Glutamatergic neuron (in vitro differentiated cells): Measurements from ENCODE around the gene ANKLE2. TPM values are rescaled to one million over a fixed set of nuclear protein-coding genes. Genes with fewer than 3 reads are reported as not detected.

Experiments
- DNase-seq: peaks from one replicate; pipeline ENCODE4 v3.0.0; 2022
- H3K27ac Mint-ChIP-seq: one replicate; pipeline ENCODE4 v1.8.0; 2020; ENCODE audit warnings: mild to moderate bottlenecking, mixed read lengths, inconsistent platforms; ENCODE audit not compliant: unreplicated experiment
- H3K27me3 Mint-ChIP-seq: one replicate; pipeline ENCODE4 v1.8.0; 2020; ENCODE audit warnings: mild to moderate bottlenecking, moderate library complexity, mixed read lengths, inconsistent platforms; ENCODE audit not compliant: unreplicated experiment
- H3K36me3 Mint-ChIP-seq: one replicate; pipeline ENCODE4 v1.8.0; 2020; ENCODE audit warnings: mild to moderate bottlenecking, mixed read lengths, inconsistent platforms; ENCODE audit not compliant: unreplicated experiment
- H3K4me1 Mint-ChIP-seq: one replicate; pipeline ENCODE4 v1.8.0; 2020; ENCODE audit warnings: mild to moderate bottlenecking, low read depth, mixed read lengths, inconsistent platforms; ENCODE audit not compliant: unreplicated experiment
- H3K4me3 Mint-ChIP-seq: one replicate; pipeline ENCODE4 v1.8.0; 2020; ENCODE audit warnings: mild to moderate bottlenecking, mixed read lengths, inconsistent platforms; ENCODE audit not compliant: unreplicated experiment
- H3K9me3 Mint-ChIP-seq: one replicate; pipeline ENCODE4 v1.8.0; 2020; ENCODE audit warnings: mild to moderate bottlenecking, moderate library complexity, mixed read lengths, inconsistent platforms; ENCODE audit not compliant: unreplicated experiment
- total RNA-seq: library from RNA; stranded (reverse); fragmentation: NEBNext Ultra II Directional; extraction: Animal tissue kit (Norgen Biotek cat#: 25700); gene quantifications from one replicate; pipeline ENCODE4 v1.2.1, GENCODE V29; 2021; ENCODE audit not compliant: unreplicated experiment
- TF ChIP-seq, protein P1 (sequence below): fragments of 200-600 bp; sonication (generic); IDR thresholded peaks from one replicate; pipeline ENCODE4 v1.5.0; 2021; ENCODE audit not compliant: partially characterized antibody, unreplicated experiment

ANKLE2 gene
- total RNA-seq, 1 donor from 2014 or later = 105 TPM

DNA sequence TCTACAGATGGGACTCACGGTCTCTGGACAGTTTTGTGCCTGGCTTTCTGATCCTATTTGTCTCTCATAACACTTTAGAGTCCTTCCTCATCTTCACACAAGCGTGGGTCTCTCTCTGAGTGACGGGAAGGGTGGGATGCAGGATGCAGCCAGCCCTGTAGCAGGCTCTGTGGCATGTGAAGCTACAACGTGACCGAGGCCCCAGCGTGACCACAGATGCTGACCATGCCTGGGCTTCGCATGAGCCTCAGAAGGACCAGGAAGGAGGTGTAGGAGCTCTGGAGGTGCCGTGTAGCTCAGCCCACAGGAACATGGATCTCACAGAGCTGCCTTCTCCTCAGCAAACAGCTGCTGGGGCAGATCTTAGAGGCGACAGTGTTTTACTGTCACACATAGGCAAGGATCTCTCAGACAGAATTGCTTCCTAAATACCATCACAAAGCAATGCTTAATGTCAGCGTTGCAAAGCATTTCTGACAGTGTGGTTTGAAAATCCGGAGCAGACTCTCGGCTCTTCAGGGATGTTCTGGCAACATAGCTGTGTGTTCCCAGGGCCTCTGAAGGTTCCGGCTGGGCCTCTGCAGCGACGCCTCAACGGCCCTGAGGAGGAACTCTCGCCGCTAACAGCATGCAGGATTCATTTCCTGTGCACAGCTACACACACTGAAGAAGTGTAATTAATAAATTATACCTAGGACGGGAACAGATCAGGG lies 21.9 kb downstream of the ANKLE2 start:
- TF ChIP-seq, protein P1, sequence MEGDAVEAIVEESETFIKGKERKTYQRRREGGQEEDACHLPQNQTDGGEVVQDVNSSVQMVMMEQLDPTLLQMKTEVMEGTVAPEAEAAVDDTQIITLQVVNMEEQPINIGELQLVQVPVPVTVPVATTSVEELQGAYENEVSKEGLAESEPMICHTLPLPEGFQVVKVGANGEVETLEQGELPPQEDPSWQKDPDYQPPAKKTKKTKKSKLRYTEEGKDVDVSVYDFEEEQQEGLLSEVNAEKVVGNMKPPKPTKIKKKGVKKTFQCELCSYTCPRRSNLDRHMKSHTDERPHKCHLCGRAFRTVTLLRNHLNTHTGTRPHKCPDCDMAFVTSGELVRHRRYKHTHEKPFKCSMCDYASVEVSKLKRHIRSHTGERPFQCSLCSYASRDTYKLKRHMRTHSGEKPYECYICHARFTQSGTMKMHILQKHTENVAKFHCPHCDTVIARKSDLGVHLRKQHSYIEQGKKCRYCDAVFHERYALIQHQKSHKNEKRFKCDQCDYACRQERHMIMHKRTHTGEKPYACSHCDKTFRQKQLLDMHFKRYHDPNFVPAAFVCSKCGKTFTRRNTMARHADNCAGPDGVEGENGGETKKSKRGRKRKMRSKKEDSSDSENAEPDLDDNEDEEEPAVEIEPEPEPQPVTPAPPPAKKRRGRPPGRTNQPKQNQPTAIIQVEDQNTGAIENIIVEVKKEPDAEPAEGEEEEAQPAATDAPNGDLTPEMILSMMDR = no peak
- no peak for DNase-seq
- H3K4me3 Mint-ChIP-seq = no peak overlapping the region
- H3K4me1 Mint-ChIP-seq = no peaks in the 10 kb centered on the region
- H3K27ac Mint-ChIP-seq = no peak overlapping the region
- H3K9me3 Mint-ChIP-seq = no peaks in the 10 kb centered on the region
- peaks cover 5% of the 10 kb centered on the region for H3K36me3 Mint-ChIP-seq
- peaks cover 6% of the 10 kb centered on the region for H3K27me3 Mint-ChIP-seq

DNA sequence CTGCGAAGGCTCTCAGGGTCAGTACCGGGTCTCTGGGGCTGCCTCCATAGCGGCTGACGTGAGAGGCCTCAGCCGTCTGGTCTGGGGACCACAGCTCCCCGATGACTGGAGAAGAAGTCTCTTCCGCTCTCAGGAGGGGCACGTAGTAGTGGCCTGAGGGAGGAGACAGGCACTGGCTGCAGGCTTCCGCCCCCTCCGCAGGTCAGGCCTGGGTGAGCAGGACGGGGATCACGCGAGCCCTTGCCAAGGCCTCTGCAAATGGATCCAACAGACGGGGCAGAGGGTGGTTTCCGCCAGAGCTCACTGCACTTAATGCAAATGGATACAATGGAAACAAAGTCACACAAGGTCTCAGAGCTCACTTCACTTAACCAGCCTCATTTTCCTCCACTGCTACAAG lies 24.7 kb downstream of the ANKLE2 start:
- H3K36me3 Mint-ChIP-seq = peaks cover 17% of the 10 kb centered on the region
- H3K4me1 Mint-ChIP-seq = no peaks in the 10 kb centered on the region
- TF ChIP-seq, protein P1 = no peak
- peaks cover 5% of the 10 kb centered on the region for H3K9me3 Mint-ChIP-seq
- peaks cover 5% of the 10 kb centered on the region for H3K27me3 Mint-ChIP-seq
- H3K27ac Mint-ChIP-seq = no peak overlapping the region
- no peak for DNase-seq
- no peak overlapping the region for H3K4me3 Mint-ChIP-seq

DNA sequence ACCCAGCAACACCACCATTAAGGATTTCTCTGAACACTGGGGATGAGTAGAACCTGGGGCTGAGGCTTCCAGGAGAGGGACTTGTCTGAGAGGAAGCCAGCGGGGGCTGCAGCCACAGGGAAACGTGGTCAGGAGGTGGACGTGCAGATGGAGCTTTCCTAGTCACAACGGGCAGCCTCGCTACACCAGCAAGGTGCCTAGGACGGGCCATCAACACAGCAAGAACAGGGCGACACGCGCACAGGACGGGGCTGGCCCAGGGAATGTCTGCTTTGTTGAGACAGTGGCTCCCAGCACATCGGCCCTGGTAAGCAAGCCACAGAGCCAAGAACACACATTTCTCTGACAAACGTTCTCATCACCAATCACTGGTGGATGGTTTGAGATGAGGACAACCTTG lies 25.3 kb downstream of the ANKLE2 start:
- Mint-ChIP-seq H3K36me3 (peaks cover 22% of the 10 kb centered on the region), H3K4me3 (no peak overlapping the region), H3K27ac (no peak overlapping the region), H3K27me3 (peaks cover 5% of the 10 kb centered on the region), H3K9me3 (peaks cover 5% of the 10 kb centered on the region), H3K4me1 (no peaks in the 10 kb centered on the region)
- TF ChIP-seq, protein P1 = no peak
- no peak for DNase-seq

DNA sequence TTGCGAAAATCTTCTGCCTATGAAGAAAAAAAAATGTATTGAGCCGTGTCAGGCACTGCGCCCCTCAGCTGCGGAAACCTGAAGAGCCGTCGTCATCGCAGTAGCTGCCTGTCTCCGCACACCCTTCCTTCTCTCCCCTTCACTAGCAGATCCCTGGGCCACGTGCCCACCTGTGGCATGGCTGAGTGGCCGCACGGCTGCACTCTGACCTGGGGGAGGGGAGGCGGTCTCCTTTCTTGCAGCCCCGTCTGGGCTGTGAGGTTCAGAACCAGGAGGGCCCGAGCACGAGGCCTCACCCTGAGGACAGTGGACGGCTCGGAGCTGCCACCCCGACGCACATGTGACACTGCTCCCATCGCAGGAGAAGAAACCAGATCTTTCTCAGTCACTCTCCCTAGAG lies 26.1 kb downstream of the ANKLE2 start:
- TF ChIP-seq, protein P1 = no peak
- no peak for DNase-seq
- H3K4me1 Mint-ChIP-seq = no peaks in the 10 kb centered on the region
- H3K27ac Mint-ChIP-seq = no peak overlapping the region
- H3K9me3 Mint-ChIP-seq = peaks cover 5% of the 10 kb centered on the region
- H3K4me3 Mint-ChIP-seq = no peak overlapping the region
- peaks cover 22% of the 10 kb centered on the region for H3K36me3 Mint-ChIP-seq
- H3K27me3 Mint-ChIP-seq = peaks cover 5% of the 10 kb centered on the region

DNA sequence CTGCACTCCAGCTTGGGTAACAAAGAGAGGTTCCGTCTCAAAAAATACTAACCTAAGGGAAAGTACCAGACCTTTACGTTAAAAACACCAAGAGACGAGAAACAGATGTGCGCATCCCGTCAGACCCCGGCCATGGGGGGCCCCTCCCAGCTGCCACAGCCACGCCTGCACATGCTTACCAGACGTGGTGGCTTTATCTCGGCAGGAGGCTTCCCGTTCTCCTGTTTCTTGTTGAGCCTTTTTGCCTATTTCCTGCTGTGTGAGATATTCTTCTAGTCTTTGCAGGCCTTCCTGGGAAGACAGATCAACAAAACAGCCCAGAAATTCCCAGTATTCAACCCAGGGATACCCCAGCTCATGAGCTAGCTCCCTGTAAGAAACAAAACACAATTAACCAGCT lies 27.4 kb downstream of the ANKLE2 start:
- no peak for DNase-seq
- H3K4me1 Mint-ChIP-seq = peaks cover 4% of the 10 kb centered on the region
- H3K36me3 Mint-ChIP-seq = peaks cover 30% of the 10 kb centered on the region
- no peak overlapping the region for H3K27ac Mint-ChIP-seq
- peaks cover 7% of the 10 kb centered on the region for H3K27me3 Mint-ChIP-seq
- H3K9me3 Mint-ChIP-seq = peaks cover 5% of the 10 kb centered on the region
- H3K4me3 Mint-ChIP-seq = no peak overlapping the region
- TF ChIP-seq, protein P1 = no peak
